ENCODE results near the gene PTGR2. TPM values are rescaled to one million over a fixed set of nuclear protein-coding genes. Genes with fewer than 3 reads are reported as not detected.
"Not testable (repeated sequence)": the region's sequence is repeated elsewhere in the genome, so short reads cannot be mapped to it uniquely, and the experiment has no call there.

The PTGR2 gene
- total and polyA plus RNA-seq, 8 donors: 9.9 to 17.2 (median 11.2) TPM

GRCh38 chr14:73903028-73903427, 51.4 kb downstream of the PTGR2 start:
- peaks cover 0 to 5% of the 10 kb centered on the region in 2 donors for H3K4me1 ChIP-seq
- DNase-seq (no peak), ATAC-seq (no peak)
- no peaks in the 10 kb centered on the region for H3K9me3 ChIP-seq
- no peaks in the 10 kb centered on the region for H3K27me3 ChIP-seq
- H3K36me3 ChIP-seq: peaks cover 0 to 97% of the 10 kb centered on the region in 2 donors
- intact Hi-C loops (cut with DNase I): no loop called here
- no peak for TF ChIP-seq CTCF (IDR thresholded peaks at IDR 0.05)
- no peak overlapping the region for H3K27ac ChIP-seq
- H3K4me3 ChIP-seq: no peak overlapping the region

GRCh38 chr14:73909681-73910080, 58.0 kb downstream of the PTGR2 start:
- H3K27ac ChIP-seq: no peak overlapping the region
- no peaks in the 10 kb centered on the region for H3K9me3 ChIP-seq
- intact Hi-C loops (cut with DNase I): no loop called here
- H3K36me3 ChIP-seq: peaks cover 2 to 98% of the 10 kb centered on the region in 2 donors
- ATAC-seq (no peak), DNase-seq (no peak)
- no peak for TF ChIP-seq CTCF (IDR thresholded peaks at IDR 0.05)
- H3K4me3 ChIP-seq: no peak overlapping the region
- H3K27me3 ChIP-seq: no peaks in the 10 kb centered on the region
- no peaks in the 10 kb centered on the region for H3K4me1 ChIP-seq

GRCh38 chr14:73913256-73913655, 61.6 kb downstream of the PTGR2 start:
- ATAC-seq (no peak), DNase-seq (no peak)
- Histone ChIP-seq H3K4me3 (no peak overlapping the region), H3K27ac (no peak overlapping the region), H3K9me3 (no peaks in the 10 kb centered on the region), H3K27me3 (no peaks in the 10 kb centered on the region), H3K36me3 (peaks cover 2 to 96% of the 10 kb centered on the region in 2 donors), H3K4me1 (no peaks in the 10 kb centered on the region)
- TF ChIP-seq CTCF (IDR thresholded peaks at IDR 0.05): no peak
- intact Hi-C loops (cut with DNase I): no loop called here

- H3K27ac ChIP-seq: no peak overlapping the region
- TF ChIP-seq CTCF (IDR thresholded peaks at IDR 0.05): no peak
- H3K4me3 ChIP-seq: no peak overlapping the region
- no peaks in the 10 kb centered on the region for H3K4me1 ChIP-seq
- ATAC-seq: no peak
- no peaks in the 10 kb centered on the region for H3K9me3 ChIP-seq
- peaks cover 0 to 95% of the 10 kb centered on the region in 2 donors for H3K36me3 ChIP-seq
- DNase-seq: no peak
- intact Hi-C loops (cut with DNase I): no loop called here
- H3K27me3 ChIP-seq: no peaks in the 10 kb centered on the region
Observed at GRCh38 chr14:73916324-73916723, 64.7 kb downstream of the PTGR2 start.

GRCh38 chr14:73919457-73919856, 67.8 kb downstream of the PTGR2 start:
- intact Hi-C loops (cut with DNase I); H3K4me3 ChIP-seq; H3K9me3 ChIP-seq; DNase-seq; H3K4me1 ChIP-seq; H3K27me3 ChIP-seq; H3K27ac ChIP-seq; ATAC-seq: not testable (repeated sequence)
- peaks cover 0 to 96% of the 10 kb centered on the region in 2 donors for H3K36me3 ChIP-seq

- Histone ChIP-seq H3K27me3 (no peaks in the 10 kb centered on the region), H3K9me3 (no peaks in the 10 kb centered on the region), H3K36me3 (peaks cover 3 to 98% of the 10 kb centered on the region in 2 donors), H3K4me3 (no peak overlapping the region), H3K27ac (no peak overlapping the region), H3K4me1 (no peaks in the 10 kb centered on the region)
- no peak for ATAC-seq
- TF ChIP-seq CTCF (IDR thresholded peaks at IDR 0.05): no peak
- intact Hi-C loops (cut with DNase I): no loop called here
- DNase-seq: no peak
Observed at GRCh38 chr14:73924337-73924736, 72.7 kb downstream of the PTGR2 start.
